Measurements from ENCODE around the gene TEAD1. TPM values are rescaled to one million over a fixed set of nuclear protein-coding genes. Genes with fewer than 3 reads are reported as not detected.

The TEAD1 gene
- total and polyA plus RNA-seq, 4 donors = 9.1 to 38.4 (median 10.7) TPM

DNA sequence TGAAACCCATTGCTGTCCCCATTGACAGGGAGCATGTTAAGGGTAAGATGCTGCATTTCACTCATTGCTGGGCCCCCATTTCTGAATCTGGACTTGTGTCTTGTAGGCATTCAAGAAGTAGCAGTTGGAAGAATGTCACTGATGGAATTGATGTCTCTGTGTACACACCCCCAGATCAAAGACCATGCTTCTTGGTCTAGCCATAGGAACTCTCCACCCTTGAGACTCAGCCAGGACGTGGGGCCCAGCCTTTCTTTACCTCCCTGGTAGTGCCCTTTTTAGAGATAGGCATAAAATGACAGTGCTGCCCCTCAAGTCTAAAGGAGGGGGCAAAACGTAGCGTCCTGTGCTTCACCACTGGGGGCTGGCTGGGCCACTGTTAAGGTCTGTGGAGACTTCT, 135.1 kb downstream of the TEAD1 start:
- WGBS = 94% methylated on average over 3 of the region's 3 CpGs
- Histone ChIP-seq H3K4me1 (ENCODE audit: control insufficient read depth in 4 of 4, insufficient read depth in 4 of 4, low read length in 3 of 4) (peaks cover 0 to 8% (median 3%) of the 10 kb centered on the region in 4 donors), H3K9me3 (ENCODE audit: control insufficient read depth in 4 of 4, low read length in 3 of 4) (no peaks in the 10 kb centered on the region), H3K4me3 (ENCODE audit: low read depth in 1 of 3, low read length in 3 of 3) (no peak overlapping the region), H3K9ac (ENCODE audit: low read depth in 1 of 2, low read length in 2 of 2) (no peak overlapping the region), H3K36me3 (ENCODE audit: control insufficient read depth in 4 of 4, insufficient read depth in 3 of 4, low read depth in 1 of 4, low read length in 3 of 4) (no peaks in the 10 kb centered on the region), H3K27ac (ENCODE audit: low read depth in 1 of 2, low read length in 2 of 2) (no peak overlapping the region), H3K27me3 (ENCODE audit: control insufficient read depth in 4 of 4, insufficient read depth in 4 of 4, low read length in 3 of 4) (no peaks in the 10 kb centered on the region)
- DNase-seq (ENCODE audit: low spot score) = no peak
- TF ChIP-seq, protein P1, sequence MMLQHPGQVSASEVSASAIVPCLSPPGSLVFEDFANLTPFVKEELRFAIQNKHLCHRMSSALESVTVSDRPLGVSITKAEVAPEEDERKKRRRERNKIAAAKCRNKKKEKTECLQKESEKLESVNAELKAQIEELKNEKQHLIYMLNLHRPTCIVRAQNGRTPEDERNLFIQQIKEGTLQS (IDR thresholded peaks at IDR 0.05) = no peak
- TF ChIP-seq HNF4A (conservative IDR thresholded peaks at IDR 0.05) (no peak), RXRA (IDR thresholded peaks at IDR 0.05) (no peak), JUND (IDR thresholded peaks at IDR 0.05) (no peak)
- TF ChIP-seq, protein P2, sequence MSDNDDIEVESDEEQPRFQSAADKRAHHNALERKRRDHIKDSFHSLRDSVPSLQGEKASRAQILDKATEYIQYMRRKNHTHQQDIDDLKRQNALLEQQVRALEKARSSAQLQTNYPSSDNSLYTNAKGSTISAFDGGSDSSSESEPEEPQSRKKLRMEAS (IDR thresholded peaks at IDR 0.05) = no peak

DNA sequence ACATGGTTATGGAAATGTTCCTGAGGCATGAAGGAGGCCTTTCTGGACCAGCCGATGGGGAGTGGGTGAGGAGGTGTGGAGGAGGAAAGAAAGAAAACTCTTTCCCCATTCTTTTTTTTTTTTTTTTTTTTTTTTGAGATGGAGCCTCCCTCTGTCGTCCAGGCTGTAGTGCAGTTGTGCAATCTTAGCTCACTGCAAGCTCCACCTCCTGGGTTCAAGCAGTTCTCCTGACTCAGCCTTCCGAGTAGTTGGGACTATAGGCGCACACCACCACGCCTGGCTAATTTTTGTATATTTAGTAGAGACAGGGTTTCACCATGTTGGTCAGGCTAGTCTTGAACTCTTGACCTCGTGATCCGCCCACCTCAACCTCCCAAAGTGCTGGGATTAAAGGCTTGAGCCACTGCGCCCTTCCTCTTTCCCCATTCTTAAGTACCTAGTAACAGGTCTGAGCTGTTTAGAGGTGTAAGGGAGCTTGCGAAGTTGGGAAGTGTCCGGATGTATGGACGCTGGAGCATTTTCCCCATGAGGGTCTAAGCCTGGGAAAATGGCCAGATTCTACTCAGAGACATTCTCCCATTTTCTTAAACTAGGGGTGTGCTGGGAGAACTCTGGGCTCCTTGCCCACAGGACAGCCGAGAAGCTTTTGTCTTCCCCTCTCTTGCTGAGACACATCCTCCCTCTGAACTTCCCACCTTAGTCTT, 135.8 kb downstream of the TEAD1 start:
- Histone ChIP-seq H3K9me3 (ENCODE audit: control insufficient read depth in 4 of 4, low read length in 3 of 4) (no peaks in the 10 kb centered on the region), H3K4me1 (ENCODE audit: control insufficient read depth in 4 of 4, insufficient read depth in 4 of 4, low read length in 3 of 4) (peaks cover 0 to 8% (median 3%) of the 10 kb centered on the region in 4 donors), H3K27me3 (ENCODE audit: control insufficient read depth in 4 of 4, insufficient read depth in 4 of 4, low read length in 3 of 4) (no peaks in the 10 kb centered on the region), H3K27ac (ENCODE audit: low read depth in 1 of 2, low read length in 2 of 2) (no peak overlapping the region), H3K9ac (ENCODE audit: low read depth in 1 of 2, low read length in 2 of 2) (no peak overlapping the region), H3K4me3 (ENCODE audit: low read depth in 1 of 3, low read length in 3 of 3) (no peak overlapping the region), H3K36me3 (ENCODE audit: control insufficient read depth in 4 of 4, insufficient read depth in 3 of 4, low read depth in 1 of 4, low read length in 3 of 4) (no peaks in the 10 kb centered on the region)
- TF ChIP-seq HNF4G (IDR thresholded peaks at IDR 0.05) = no peak
- TF ChIP-seq HNF4A (conservative IDR thresholded peaks at IDR 0.05) = peak in 1 of 2 donors; percentile 5
- TF ChIP-seq, protein P3, sequence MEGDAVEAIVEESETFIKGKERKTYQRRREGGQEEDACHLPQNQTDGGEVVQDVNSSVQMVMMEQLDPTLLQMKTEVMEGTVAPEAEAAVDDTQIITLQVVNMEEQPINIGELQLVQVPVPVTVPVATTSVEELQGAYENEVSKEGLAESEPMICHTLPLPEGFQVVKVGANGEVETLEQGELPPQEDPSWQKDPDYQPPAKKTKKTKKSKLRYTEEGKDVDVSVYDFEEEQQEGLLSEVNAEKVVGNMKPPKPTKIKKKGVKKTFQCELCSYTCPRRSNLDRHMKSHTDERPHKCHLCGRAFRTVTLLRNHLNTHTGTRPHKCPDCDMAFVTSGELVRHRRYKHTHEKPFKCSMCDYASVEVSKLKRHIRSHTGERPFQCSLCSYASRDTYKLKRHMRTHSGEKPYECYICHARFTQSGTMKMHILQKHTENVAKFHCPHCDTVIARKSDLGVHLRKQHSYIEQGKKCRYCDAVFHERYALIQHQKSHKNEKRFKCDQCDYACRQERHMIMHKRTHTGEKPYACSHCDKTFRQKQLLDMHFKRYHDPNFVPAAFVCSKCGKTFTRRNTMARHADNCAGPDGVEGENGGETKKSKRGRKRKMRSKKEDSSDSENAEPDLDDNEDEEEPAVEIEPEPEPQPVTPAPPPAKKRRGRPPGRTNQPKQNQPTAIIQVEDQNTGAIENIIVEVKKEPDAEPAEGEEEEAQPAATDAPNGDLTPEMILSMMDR (IDR thresholded peaks at IDR 0.05; ENCODE audit: low read depth, low read length, missing input control) = no peak
- peak; percentile 13 to 28 for TF ChIP-seq RAD21 (IDR thresholded peaks at IDR 0.05)
- no peak for TF ChIP-seq JUND (IDR thresholded peaks at IDR 0.05)
- TF ChIP-seq, protein P4, sequence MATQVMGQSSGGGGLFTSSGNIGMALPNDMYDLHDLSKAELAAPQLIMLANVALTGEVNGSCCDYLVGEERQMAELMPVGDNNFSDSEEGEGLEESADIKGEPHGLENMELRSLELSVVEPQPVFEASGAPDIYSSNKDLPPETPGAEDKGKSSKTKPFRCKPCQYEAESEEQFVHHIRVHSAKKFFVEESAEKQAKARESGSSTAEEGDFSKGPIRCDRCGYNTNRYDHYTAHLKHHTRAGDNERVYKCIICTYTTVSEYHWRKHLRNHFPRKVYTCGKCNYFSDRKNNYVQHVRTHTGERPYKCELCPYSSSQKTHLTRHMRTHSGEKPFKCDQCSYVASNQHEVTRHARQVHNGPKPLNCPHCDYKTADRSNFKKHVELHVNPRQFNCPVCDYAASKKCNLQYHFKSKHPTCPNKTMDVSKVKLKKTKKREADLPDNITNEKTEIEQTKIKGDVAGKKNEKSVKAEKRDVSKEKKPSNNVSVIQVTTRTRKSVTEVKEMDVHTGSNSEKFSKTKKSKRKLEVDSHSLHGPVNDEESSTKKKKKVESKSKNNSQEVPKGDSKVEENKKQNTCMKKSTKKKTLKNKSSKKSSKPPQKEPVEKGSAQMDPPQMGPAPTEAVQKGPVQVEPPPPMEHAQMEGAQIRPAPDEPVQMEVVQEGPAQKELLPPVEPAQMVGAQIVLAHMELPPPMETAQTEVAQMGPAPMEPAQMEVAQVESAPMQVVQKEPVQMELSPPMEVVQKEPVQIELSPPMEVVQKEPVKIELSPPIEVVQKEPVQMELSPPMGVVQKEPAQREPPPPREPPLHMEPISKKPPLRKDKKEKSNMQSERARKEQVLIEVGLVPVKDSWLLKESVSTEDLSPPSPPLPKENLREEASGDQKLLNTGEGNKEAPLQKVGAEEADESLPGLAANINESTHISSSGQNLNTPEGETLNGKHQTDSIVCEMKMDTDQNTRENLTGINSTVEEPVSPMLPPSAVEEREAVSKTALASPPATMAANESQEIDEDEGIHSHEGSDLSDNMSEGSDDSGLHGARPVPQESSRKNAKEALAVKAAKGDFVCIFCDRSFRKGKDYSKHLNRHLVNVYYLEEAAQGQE (IDR thresholded peaks at IDR 0.05) = no peak
- WGBS = 80% methylated on average over 12 of the region's 12 CpGs
- no peak for DNase-seq (ENCODE audit: low spot score)

DNA sequence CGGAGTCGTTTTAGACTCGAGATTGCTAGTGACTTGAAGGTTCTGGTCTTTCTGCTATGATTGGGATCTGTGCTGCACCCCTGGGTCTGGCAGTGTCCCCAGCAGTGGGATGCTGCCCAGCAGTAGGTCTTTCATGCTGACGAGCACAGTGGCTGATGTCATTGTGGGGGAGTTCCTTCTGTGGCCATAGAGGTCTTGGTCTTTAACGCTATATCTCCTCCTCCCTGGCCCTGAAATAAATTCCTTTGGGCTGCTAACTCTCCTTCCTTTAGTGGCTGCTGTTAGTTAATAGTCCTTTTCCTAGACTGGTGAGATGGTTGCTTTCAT, 136.3 kb downstream of the TEAD1 start:
- H3K9me3 ChIP-seq (ENCODE audit: control insufficient read depth in 4 of 4, low read length in 3 of 4) = no peaks in the 10 kb centered on the region
- no peak overlapping the region for H3K27ac ChIP-seq (ENCODE audit: low read depth in 1 of 2, low read length in 2 of 2)
- 82% methylated on average over 5 of the region's 5 CpGs for WGBS
- TF ChIP-seq SP1 (IDR thresholded peaks at IDR 0.05) (no peak), YY1 (IDR thresholded peaks at IDR 0.05) (no peak), RAD21 (IDR thresholded peaks at IDR 0.05) (no peak), FOXA1 (IDR thresholded peaks at IDR 0.05) (no peak), TAF1 (conservative IDR thresholded peaks at IDR 0.05) (no peak), FOXA2 (IDR thresholded peaks at IDR 0.05) (no peak), JUND (IDR thresholded peaks at IDR 0.05) (no peak), HNF4G (IDR thresholded peaks at IDR 0.05) (no peak)
- TF ChIP-seq, protein P1 (IDR thresholded peaks at IDR 0.05) = no peak
- TF ChIP-seq, protein P5, sequence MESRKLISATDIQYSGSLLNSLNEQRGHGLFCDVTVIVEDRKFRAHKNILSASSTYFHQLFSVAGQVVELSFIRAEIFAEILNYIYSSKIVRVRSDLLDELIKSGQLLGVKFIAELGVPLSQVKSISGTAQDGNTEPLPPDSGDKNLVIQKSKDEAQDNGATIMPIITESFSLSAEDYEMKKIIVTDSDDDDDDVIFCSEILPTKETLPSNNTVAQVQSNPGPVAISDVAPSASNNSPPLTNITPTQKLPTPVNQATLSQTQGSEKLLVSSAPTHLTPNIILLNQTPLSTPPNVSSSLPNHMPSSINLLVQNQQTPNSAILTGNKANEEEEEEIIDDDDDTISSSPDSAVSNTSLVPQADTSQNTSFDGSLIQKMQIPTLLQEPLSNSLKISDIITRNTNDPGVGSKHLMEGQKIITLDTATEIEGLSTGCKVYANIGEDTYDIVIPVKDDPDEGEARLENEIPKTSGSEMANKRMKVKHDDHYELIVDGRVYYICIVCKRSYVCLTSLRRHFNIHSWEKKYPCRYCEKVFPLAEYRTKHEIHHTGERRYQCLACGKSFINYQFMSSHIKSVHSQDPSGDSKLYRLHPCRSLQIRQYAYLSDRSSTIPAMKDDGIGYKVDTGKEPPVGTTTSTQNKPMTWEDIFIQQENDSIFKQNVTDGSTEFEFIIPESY (IDR thresholded peaks at IDR 0.05) = no peak
- no peaks in the 10 kb centered on the region for H3K27me3 ChIP-seq (ENCODE audit: control insufficient read depth in 4 of 4, insufficient read depth in 4 of 4, low read length in 3 of 4)
- no peak overlapping the region for H3K9ac ChIP-seq (ENCODE audit: low read depth in 1 of 2, low read length in 2 of 2)
- H3K4me3 ChIP-seq (ENCODE audit: low read depth in 1 of 3, low read length in 3 of 3) = no peak overlapping the region
- H3K4me1 ChIP-seq (ENCODE audit: control insufficient read depth in 4 of 4, insufficient read depth in 4 of 4, low read length in 3 of 4) = peaks cover 0 to 5% (median 3%) of the 10 kb centered on the region in 4 donors
- H3K36me3 ChIP-seq (ENCODE audit: control insufficient read depth in 4 of 4, insufficient read depth in 3 of 4, low read depth in 1 of 4, low read length in 3 of 4) = no peaks in the 10 kb centered on the region
- no peak for DNase-seq (ENCODE audit: low spot score)

All from liver (tissue), 9 donors.